Peyer's patch (tissue), 4 donors: ENCODE results near the gene IFT52.

Experiments
- CTCF ChIP-seq, 6 experiments: fragments of 450-650 bp in 4 of 6; fragments of 200-600 bp in 2 of 6; sonication (generic) in 1 of 6; IDR thresholded peaks; one replicate each; pipeline ENCODE4 v1.5.1; 2017 to 2019; ENCODE audit warnings: antibody characterized with exemption in 6 of 6, mild to moderate bottlenecking in 3 of 6, moderate library complexity in 1 of 6
- POLR2A ChIP-seq, 2 donors: fragments of 450-650 bp; IDR thresholded peaks; one replicate each; pipeline ENCODE4 v1.5.1; 2017; ENCODE audit warnings: antibody characterized with exemption in 2 of 2, mild to moderate bottlenecking in 2 of 2, moderate library complexity in 2 of 2

- no peak for TF ChIP-seq CTCF (IDR thresholded peaks at IDR 0.05)
- no peak for TF ChIP-seq POLR2A (IDR thresholded peaks at IDR 0.05)
These were observed 25.0 kb upstream of the IFT52 start for GRCh38 chr20:43565758-43566104.
